Measurements from ENCODE around the gene CAMK1D.
"Not testable (repeated sequence)": the region's sequence is repeated elsewhere in the genome, so short reads cannot be mapped to it uniquely, and the experiment has no call there.

Gene CAMK1D

GRCh38 chr10:12322583-12323131 lies 26.7 kb upstream of the CAMK1D start:
- Histone ChIP-seq H2AFZ (ENCODE audit: low read depth) (no peak overlapping the region), H3K79me2 (ENCODE audit: insufficient read depth, low read depth) (no peaks in the 10 kb centered on the region), H3K4me3 (IDR thresholded peaks at IDR 0.05; ENCODE audit: insufficient read depth, low read depth, low read length) (no peak overlapping the region), H4K20me1 (ENCODE audit: insufficient read depth) (no peaks in the 10 kb centered on the region), H3K36me3 (ENCODE audit: insufficient read depth) (no peaks in the 10 kb centered on the region), H3K27ac (no peak overlapping the region), H3K4me2 (no peak overlapping the region), H3K4me1 (ENCODE audit: low read depth, poor library complexity, severe bottlenecking) (peaks cover 4% of the 10 kb centered on the region), H3K9ac (no peak overlapping the region), H3K27me3 (ENCODE audit: insufficient read depth, low read depth) (no peaks in the 10 kb centered on the region)
- TF ChIP-seq CTCF (conservative IDR thresholded peaks at IDR 0.05; ENCODE audit: low read depth, low read length), result no peak

GRCh38 chr10:12324530-12324929 lies 24.8 kb upstream of the CAMK1D start:
- no peaks in the 10 kb centered on the region for H3K27me3 ChIP-seq (ENCODE audit: insufficient read depth, low read depth)
- no peak overlapping the region for H3K27ac ChIP-seq
- no peaks in the 10 kb centered on the region for H3K4me1 ChIP-seq (ENCODE audit: low read depth, poor library complexity, severe bottlenecking)
- no peak overlapping the region for H2AFZ ChIP-seq (ENCODE audit: low read depth)
- TF ChIP-seq CTCF (conservative IDR thresholded peaks at IDR 0.05; ENCODE audit: low read depth, low read length), result no peak
- no peak overlapping the region for H3K4me2 ChIP-seq
- H3K4me3 ChIP-seq (IDR thresholded peaks at IDR 0.05; ENCODE audit: insufficient read depth, low read depth, low read length), result no peak overlapping the region
- H3K9ac ChIP-seq, result no peak overlapping the region
- H3K79me2 ChIP-seq (ENCODE audit: insufficient read depth, low read depth), result no peaks in the 10 kb centered on the region
- no peaks in the 10 kb centered on the region for H4K20me1 ChIP-seq (ENCODE audit: insufficient read depth)
- no peaks in the 10 kb centered on the region for H3K36me3 ChIP-seq (ENCODE audit: insufficient read depth)

- Histone ChIP-seq H4K20me1 (ENCODE audit: insufficient read depth) (no peaks in the 10 kb centered on the region), H2AFZ (ENCODE audit: low read depth) (no peak overlapping the region), H3K4me3 (IDR thresholded peaks at IDR 0.05; ENCODE audit: insufficient read depth, low read depth, low read length) (no peak overlapping the region), H3K4me1 (ENCODE audit: low read depth, poor library complexity, severe bottlenecking) (no peaks in the 10 kb centered on the region), H3K27me3 (ENCODE audit: insufficient read depth, low read depth) (no peaks in the 10 kb centered on the region), H3K4me2 (no peak overlapping the region), H3K9ac (no peak overlapping the region), H3K36me3 (ENCODE audit: insufficient read depth) (no peaks in the 10 kb centered on the region), H3K79me2 (ENCODE audit: insufficient read depth, low read depth) (no peaks in the 10 kb centered on the region), H3K27ac (no peak overlapping the region)
- no peak for TF ChIP-seq CTCF (conservative IDR thresholded peaks at IDR 0.05; ENCODE audit: low read depth, low read length)
These were observed 22.3 kb upstream of the CAMK1D start for GRCh38 chr10:12327074-12327473.

- Histone ChIP-seq H4K20me1 (ENCODE audit: insufficient read depth) (no peaks in the 10 kb centered on the region), H3K36me3 (ENCODE audit: insufficient read depth) (no peaks in the 10 kb centered on the region), H3K4me1 (ENCODE audit: low read depth, poor library complexity, severe bottlenecking) (no peaks in the 10 kb centered on the region), H2AFZ (ENCODE audit: low read depth) (no peak overlapping the region), H3K79me2 (ENCODE audit: insufficient read depth, low read depth) (no peaks in the 10 kb centered on the region), H3K27ac (no peak overlapping the region), H3K9ac (no peak overlapping the region), H3K27me3 (ENCODE audit: insufficient read depth, low read depth) (no peaks in the 10 kb centered on the region), H3K4me3 (IDR thresholded peaks at IDR 0.05; ENCODE audit: insufficient read depth, low read depth, low read length) (no peak overlapping the region), H3K4me2 (no peak overlapping the region)
- TF ChIP-seq CTCF (conservative IDR thresholded peaks at IDR 0.05; ENCODE audit: low read depth, low read length), result no peak
These were observed 21.9 kb upstream of the CAMK1D start for GRCh38 chr10:12327476-12327875.

- H3K36me3 ChIP-seq (ENCODE audit: insufficient read depth); H3K79me2 ChIP-seq (ENCODE audit: insufficient read depth, low read depth); H3K4me2 ChIP-seq; H4K20me1 ChIP-seq (ENCODE audit: insufficient read depth); H3K4me3 ChIP-seq (IDR thresholded peaks at IDR 0.05; ENCODE audit: insufficient read depth, low read depth, low read length); H3K27me3 ChIP-seq (ENCODE audit: insufficient read depth, low read depth); H3K4me1 ChIP-seq (ENCODE audit: low read depth, poor library complexity, severe bottlenecking); H3K9ac ChIP-seq; H3K27ac ChIP-seq; H2AFZ ChIP-seq (ENCODE audit: low read depth): not testable (repeated sequence)
These were observed 21.0 kb upstream of the CAMK1D start for GRCh38 chr10:12328312-12328711.
